Uterus (tissue), 4 donors: ENCODE data around the gene GRK6. TPM values are rescaled to one million over a fixed set of nuclear protein-coding genes. Genes with fewer than 3 reads are reported as not detected.
"Not testable (repeated sequence)": the region's sequence is repeated elsewhere in the genome, so short reads cannot be mapped to it uniquely, and the experiment has no call there.

Experiments used
- DNase-seq, 2 donors: peaks; one replicate each; pipeline ENCODE4 v3.0.0-alpha.2; 2019 to 2020
- H3K27ac ChIP-seq, 2 donors: fragments of 200-600 bp; sonication (generic); 1 replicate in 1 of 2; 2 replicates in 1 of 2; pipeline ENCODE4 v1.5.1; 2016 to 2018
- H3K27me3 ChIP-seq, 2 donors: fragments of 200-600 bp; sonication (generic); one replicate each; pipeline ENCODE4 v1.5.1; 2018 to 2019; ENCODE audit warnings: control low read depth in 1 of 2
- H3K36me3 ChIP-seq, 2 donors: fragments of 200-600 bp; sonication (generic); one replicate each; pipeline ENCODE4 v1.5.1; 2019; ENCODE audit warnings: control low read depth in 1 of 2
- H3K4me1 ChIP-seq, 2 donors: fragments of 200-600 bp; sonication (generic); one replicate each; pipeline ENCODE4 v1.5.1; 2018 to 2019; ENCODE audit warnings: control low read depth in 1 of 2
- H3K4me3 ChIP-seq, 2 donors: fragments of 200-600 bp; sonication (generic); 1 replicate in 1 of 2; 2 replicates in 1 of 2; pipeline ENCODE4 v1.5.1; 2018 to 2019; ENCODE audit warnings: mild to moderate bottlenecking in 1 of 2
- H3K9me3 ChIP-seq, 2 donors: fragments of 200-600 bp; sonication (generic); one replicate each; pipeline ENCODE4 v1.5.1; 2019; ENCODE audit warnings: control low read depth in 1 of 2
- CTCF ChIP-seq, 4 experiments: fragments of 200-600 bp in 2 of 4; fragments of 450-650 bp in 2 of 4; sonication (generic) in 2 of 4; IDR thresholded peaks; one replicate each; pipeline ENCODE4 v1.5.1; 2016 to 2019; ENCODE audit warnings: antibody characterized with exemption in 4 of 4, mild to moderate bottlenecking in 2 of 4, moderate library complexity in 1 of 4
- POLR2A ChIP-seq, 2 donors: fragments of 450-650 bp; IDR thresholded peaks; one replicate each; pipeline ENCODE4 v1.6.1; 2016; ENCODE audit warnings: antibody characterized with exemption in 2 of 2, mild to moderate bottlenecking in 1 of 2, moderate library complexity in 1 of 2
- intact Hi-C: fragments of 100-400 bp; cut with DNase I; formaldehyde crosslinking; loops from one replicate; pipeline ENCODE4 v1.15.1; 2023; ENCODE audit warnings: low total_unique reads
- total RNA-seq, 4 donors: library from RNA; depleted of rRNA in 3 of 4; stranded (reverse); fragments of >200 nt in 3 of 4; gene quantifications; one replicate each; pipeline versions ENCODE4 v1.1.0 to v1.2.4, GENCODE V29; 2014 to 2023
- donor health status: DM: yes; HTN: yes; CAD: no.

Gene GRK6
- total RNA-seq, 4 donors from 2014 or later = 16.4 to 29.8 (median 20.9) TPM

- intact Hi-C loops = no loop called here
- Histone ChIP-seq H3K36me3 (no peaks in the 10 kb centered on the region), H3K27me3 (no peaks in the 10 kb centered on the region), H3K4me3 (no peak overlapping the region), H3K27ac (no peak overlapping the region), H3K4me1 (no peaks in the 10 kb centered on the region), H3K9me3 (no peaks in the 10 kb centered on the region)
- DNase-seq = no peak
- TF ChIP-seq CTCF (IDR thresholded peaks at IDR 0.05) (no peak), POLR2A (IDR thresholded peaks at IDR 0.05) (no peak)
Measured at GRCh38 chr5:177419046-177419445, 7.4 kb upstream of the GRK6 start.

GRCh38 chr5:177420472-177420871, 6.0 kb upstream of the GRK6 start:
- H3K27me3 ChIP-seq, H3K4me3 ChIP-seq, intact Hi-C loops, H3K27ac ChIP-seq, DNase-seq, H3K36me3 ChIP-seq, H3K4me1 ChIP-seq, H3K9me3 ChIP-seq: not testable (repeated sequence)

- Histone ChIP-seq H3K27me3 (no peaks in the 10 kb centered on the region), H3K4me1 (no peaks in the 10 kb centered on the region), H3K36me3 (no peaks in the 10 kb centered on the region), H3K9me3 (no peaks in the 10 kb centered on the region), H3K4me3 (no peak overlapping the region), H3K27ac (no peak overlapping the region)
- TF ChIP-seq CTCF (IDR thresholded peaks at IDR 0.05) (no peak), POLR2A (IDR thresholded peaks at IDR 0.05) (no peak)
- intact Hi-C loops = no loop called here
- DNase-seq = no peak
Measured at GRCh38 chr5:177421062-177421798, 5.2 kb upstream of the GRK6 start.

GRCh38 chr5:177423671-177424070, 2.8 kb upstream of the GRK6 start:
- Histone ChIP-seq H3K27ac (no peak overlapping the region), H3K4me3 (no peak overlapping the region), H3K27me3 (no peaks in the 10 kb centered on the region), H3K36me3 (no peaks in the 10 kb centered on the region), H3K4me1 (peaks cover 0 to 8% of the 10 kb centered on the region in 2 donors), H3K9me3 (no peaks in the 10 kb centered on the region)
- TF ChIP-seq POLR2A (IDR thresholded peaks at IDR 0.05) (no peak), CTCF (IDR thresholded peaks at IDR 0.05) (no peak)
- no peak for DNase-seq
- intact Hi-C loops = no loop called here

GRCh38 chr5:177425196-177425800, 1.2 kb upstream of the GRK6 start:
- peak overlapping the region; percentile 93 to 96 for H3K27ac ChIP-seq
- H3K36me3 ChIP-seq = no peaks in the 10 kb centered on the region
- H3K4me1 ChIP-seq = peaks cover 0 to 8% of the 10 kb centered on the region in 2 donors
- no peak for DNase-seq
- intact Hi-C loops = no loop called here
- TF ChIP-seq CTCF (IDR thresholded peaks at IDR 0.05) (no peak), POLR2A (IDR thresholded peaks at IDR 0.05) (no peak)
- peak overlapping the region; percentile 56 to 71 for H3K4me3 ChIP-seq
- no peaks in the 10 kb centered on the region for H3K27me3 ChIP-seq
- H3K9me3 ChIP-seq = no peaks in the 10 kb centered on the region
